ENCODE data around the gene BRPF1.
"Not testable (repeated sequence)": the region's sequence is repeated elsewhere in the genome, so short reads cannot be mapped to it uniquely, and the experiment has no call there.

The BRPF1 gene

GRCh38 chr3:9770276-9770812 is 38.8 kb downstream of the BRPF1 start:
- no peak for DNase-seq

DNA sequence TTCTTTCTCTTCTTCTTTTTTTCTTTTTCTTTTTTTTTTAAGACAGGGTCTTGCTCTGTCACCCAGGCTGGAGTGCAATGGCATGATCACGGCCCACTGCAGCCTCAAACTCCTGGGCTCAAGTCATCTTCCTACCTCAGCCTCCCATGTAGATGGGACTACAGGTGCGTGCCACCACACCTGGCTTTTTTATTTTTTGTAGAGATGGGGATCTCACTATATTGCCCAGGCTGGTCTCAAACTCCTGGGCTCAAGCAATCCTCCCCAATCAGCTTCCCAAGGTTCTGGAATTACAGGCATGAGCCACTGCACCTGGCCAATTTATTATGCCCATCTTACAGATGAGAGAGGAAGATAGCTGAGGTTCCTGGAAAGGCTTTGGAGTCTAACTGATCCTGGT is 39.5 kb downstream of the BRPF1 start:
- DNase-seq: not testable (repeated sequence)

DNA sequence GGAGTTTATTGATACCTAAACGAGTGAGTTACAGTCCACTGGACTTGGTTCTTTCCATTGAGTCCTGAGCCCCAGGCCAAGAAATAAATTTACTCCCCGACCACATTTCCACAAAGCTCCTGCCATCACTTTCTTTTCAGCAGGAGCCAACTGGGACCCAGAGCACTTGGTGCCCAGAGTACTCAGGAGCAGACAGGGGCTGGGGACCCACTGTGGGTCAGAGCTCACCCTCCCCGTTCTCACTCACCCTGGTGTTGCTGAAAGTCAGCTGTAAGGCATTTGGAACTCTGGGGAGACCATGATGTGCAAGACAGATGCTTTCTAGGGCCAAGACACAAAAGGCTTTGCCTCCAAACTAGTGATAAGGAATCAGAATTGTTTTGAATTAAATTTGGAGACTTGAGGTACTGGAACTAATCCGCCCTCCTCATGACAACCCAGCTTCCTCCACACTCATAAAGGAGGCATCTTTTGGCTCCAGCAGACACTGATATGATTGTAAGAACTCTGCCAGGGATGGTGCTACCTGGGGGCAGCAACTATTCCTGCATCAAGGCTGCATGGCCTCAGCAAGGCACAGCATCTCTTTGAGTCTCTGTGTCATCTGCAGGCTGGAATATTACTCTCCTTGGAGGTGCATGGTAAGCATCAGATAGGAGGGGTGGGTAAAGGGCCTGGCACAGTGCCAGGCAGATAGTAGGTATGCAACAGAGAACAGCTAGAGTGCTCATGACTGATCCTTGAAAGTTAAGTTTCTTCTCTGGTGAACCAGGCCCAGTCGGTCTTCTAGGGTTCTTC is 45.6 kb downstream of the BRPF1 start:
- DNase-seq: no peak

DNA sequence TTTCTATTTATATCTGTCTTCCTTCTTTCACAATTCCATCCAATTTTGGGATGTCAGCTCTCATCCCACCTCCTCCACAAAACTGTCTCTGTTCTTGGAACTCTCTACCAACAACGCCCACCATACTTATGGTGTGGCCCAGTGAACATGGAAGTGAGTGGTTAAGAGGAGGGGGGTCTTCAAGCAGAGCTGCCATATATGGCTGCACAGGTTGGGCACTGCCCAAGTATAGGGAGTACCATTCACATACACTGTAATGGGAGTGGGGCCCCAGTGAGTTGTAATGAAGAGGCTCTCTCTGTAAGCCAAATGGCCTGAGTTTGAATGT is 46.1 kb downstream of the BRPF1 start:
- no peak for DNase-seq

DNA sequence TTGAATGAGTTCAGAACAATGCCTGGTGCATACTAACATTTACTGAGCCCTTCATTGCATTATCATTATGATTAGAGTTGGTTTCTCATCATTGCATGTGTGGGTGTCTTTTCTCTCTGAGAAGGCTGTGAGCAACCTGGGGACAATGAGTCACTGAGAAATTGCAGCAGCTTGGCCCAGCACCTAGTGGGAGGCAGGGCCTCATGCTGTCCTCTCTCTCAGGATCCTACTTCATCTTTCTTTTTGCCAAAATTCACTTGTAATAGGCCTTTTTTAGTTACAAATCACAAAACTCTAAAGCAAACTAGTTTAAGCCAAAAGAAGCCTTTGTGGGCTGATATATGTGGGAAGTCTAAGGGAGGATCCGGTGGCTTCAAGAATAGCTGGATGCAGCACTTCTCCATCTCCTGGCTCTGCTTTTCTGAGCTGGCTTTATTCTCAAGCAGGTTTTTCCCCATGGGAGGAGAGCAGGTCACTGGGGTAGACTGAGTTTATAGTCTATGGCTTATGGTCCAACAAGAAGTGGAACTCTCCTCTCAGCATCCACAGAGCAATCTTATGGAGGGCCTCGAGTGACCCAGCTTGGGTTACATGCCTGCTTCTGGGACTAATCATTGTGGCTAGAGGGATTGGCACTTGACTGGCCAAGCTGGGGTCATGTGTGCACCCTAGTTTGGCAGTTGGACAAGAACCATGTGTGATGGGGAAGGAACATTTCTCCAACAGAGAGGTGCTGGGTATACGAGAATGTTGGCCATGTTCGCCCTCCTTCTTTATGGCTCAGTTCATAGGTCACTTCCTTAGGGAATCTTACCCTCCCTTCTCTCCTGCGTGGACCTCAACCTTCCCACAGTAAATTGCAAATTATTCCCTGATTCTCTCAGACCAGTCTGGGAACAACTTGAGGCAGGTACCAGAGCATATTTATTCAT is 46.9 kb downstream of the BRPF1 start:
- DNase-seq: peak; percentile 84

GRCh38 chr3:9779075-9779593 is 47.6 kb downstream of the BRPF1 start:
- no peak for DNase-seq

GRCh38 chr3:9779721-9780457 is 48.4 kb downstream of the BRPF1 start:
- DNase-seq: peak; percentile 65

GRCh38 chr3:9780458-9780812 is 48.9 kb downstream of the BRPF1 start:
- DNase-seq: no peak

- DNase-seq: no peak
Measured at GRCh38 chr3:9780910-9781309, 49.4 kb downstream of the BRPF1 start.

GRCh38 chr3:9781551-9781950 is 50.0 kb downstream of the BRPF1 start:
- DNase-seq: no peak

DNA sequence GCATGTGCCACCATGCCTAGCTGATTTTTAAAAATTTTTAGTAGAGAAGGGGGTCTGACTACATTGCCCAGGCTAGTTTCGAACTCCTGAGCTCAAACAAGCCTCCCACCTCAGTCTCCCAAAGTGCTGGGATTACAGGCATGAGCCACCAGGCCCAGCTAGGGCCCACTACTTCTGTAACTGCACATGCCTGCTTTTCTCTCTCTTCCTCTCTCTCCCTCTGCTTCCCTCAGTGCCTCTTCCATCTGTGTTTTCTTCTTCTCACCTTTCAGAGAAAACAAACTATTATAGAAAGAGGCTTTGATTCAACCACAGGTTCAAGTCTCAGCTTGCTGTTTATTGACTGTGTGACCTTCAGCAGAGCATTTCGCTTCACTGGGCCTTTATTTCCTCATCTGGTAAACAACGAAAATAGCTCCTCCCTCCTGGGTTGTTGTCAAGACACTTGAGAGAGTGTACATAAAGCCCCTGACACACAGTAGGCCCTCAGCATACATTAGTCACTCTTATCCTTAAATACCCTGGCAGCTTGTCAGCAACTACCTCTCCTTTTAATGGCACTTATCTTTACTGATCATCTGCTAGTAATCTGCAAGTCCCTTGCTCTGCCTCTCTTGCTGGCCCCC is 50.6 kb downstream of the BRPF1 start:
- no peak for DNase-seq

- no peak for DNase-seq
Measured at GRCh38 chr3:9782770-9783169, 51.2 kb downstream of the BRPF1 start.

GRCh38 chr3:9783954-9784353 is 52.4 kb downstream of the BRPF1 start:
- no peak for DNase-seq

DNA sequence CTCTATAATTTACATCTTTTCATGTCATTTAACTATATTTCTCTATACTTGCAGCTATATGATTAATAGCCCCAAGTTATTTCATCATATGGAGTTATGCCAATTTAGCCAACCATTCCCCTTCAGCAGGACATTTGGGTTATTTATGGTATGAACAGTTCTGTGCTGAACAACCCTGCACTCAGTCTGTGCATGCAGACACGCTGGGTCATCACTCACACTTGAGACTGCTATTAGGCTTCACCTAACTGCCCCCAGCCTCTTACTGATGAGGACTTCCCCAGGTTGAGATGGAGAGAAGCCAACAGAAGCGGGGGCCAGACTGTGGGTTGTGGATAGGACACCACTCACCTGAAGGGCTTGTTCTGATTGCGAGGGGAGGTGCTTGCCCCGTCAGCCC is 53.4 kb downstream of the BRPF1 start:
- no peak for DNase-seq

DNA sequence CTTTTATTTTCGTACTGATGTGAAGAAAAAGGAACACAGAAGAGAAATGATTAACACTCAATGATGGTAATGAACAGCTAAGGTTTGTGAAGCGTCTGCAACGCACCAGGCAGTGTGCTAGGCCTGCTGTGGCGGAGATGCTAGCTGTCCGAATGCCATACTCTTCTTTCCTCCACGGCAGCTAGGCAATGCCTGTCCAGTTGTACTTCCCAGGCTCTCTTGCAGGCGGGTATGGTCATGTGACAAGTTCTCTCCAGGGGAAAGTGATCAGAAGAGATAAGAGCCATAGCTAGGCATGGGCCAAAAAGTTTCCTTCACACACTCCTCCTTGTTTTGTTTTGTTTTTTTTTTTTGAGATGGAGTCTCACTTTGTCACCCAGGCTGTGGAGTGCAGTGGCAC is 54.1 kb downstream of the BRPF1 start:
- DNase-seq: no peak

DNA sequence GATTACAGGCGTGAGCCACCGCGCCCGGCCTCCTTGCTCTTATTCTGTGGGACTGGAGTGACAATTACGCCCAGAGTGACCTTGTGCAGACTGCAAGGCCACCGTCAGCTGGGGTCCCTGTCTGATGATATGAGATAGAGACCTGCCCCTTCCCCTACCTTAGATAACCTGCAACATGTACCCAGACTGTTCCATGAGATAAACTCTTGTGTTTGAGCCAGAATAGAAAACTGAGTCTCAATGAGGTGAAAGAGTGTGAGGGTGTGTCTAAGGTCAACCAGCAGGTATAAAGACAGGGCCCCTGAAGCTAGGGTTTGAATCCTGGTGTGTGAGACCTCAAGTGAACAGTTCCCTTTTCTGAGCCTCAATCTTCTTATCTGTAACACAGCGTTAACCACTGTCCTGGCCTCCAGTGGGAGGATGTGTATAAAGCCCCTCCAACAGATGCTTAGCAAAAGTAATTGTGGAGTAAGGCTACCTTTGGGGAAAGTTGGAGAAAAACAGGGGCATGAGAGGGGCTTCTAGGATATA is 54.7 kb downstream of the BRPF1 start:
- no peak for DNase-seq

- DNase-seq: no peak
Measured at GRCh38 chr3:9786825-9787669, 55.5 kb downstream of the BRPF1 start.

DNA sequence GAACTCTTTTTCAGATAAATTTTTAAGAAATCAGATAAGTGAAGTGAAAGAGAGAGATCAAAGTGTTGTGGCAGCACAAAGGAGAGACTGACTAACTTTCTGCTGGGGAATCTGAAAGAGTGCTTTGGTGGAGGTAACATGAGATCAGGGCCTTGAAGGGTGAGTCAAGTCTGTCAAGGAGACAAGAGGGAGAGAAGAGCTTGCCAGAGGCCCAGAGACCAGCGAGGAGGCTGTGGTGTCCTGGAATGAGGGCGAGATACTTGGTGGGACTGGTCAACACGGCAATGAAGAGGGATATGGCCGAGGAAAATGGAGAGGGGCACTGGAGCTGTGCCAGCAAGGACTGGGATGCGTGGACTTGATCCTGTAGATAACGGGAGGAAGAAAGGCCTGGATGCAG is 56.2 kb downstream of the BRPF1 start:
- no peak for DNase-seq

DNA sequence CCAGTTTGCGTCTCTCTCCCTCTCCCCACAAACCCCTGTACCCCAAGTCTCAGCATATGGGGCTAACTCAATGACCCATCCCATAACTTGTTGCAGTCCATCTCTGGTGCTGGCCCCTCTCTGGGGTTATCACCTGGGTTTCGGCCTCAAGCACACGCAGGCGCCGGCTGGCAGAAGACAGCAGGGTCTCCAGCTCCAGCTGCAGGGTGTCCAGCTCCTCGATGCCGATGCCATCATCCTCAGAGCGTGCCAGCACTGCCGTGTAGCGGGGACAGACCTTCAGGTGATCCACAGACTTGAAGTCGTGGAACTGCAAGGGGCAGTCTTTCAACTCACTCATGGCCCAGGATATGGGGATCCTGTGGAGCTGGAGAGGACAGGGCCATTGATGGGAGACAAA is 59.6 kb downstream of the BRPF1 start:
- no peak for DNase-seq

- DNase-seq: no peak
Measured at GRCh38 chr3:9791790-9792404, 60.4 kb downstream of the BRPF1 start.
